H4 (cell line): ENCODE results near the gene SPOCD1. TPM values are rescaled to one million over a fixed set of nuclear protein-coding genes. Genes with fewer than 3 reads are reported as not detected.
"Not testable (repeated sequence)": the region's sequence is repeated elsewhere in the genome, so short reads cannot be mapped to it uniquely, and the experiment has no call there.

Experiments
- DNase-seq: peaks from one replicate; pipeline ENCODE4 v3.0.0-alpha.2; 2015; ENCODE audit warnings: low spot score
- total RNA-seq: library from RNA; depleted of rRNA; stranded (reverse); fragments of >200 nt; shearing (Covaris generic); gene quantifications from 2 replicates; pipeline ENCODE4 v1.2.3, GENCODE V29; 2014

Gene SPOCD1
- total RNA-seq, 1 experiment from 2014 or later = 3.6 TPM

- DNase-seq = no peak
These were observed 13.3 kb upstream of the SPOCD1 start for GRCh38 chr1:31828926-31829690.

- no peak for DNase-seq
These were observed 12.5 kb upstream of the SPOCD1 start for GRCh38 chr1:31828341-31828740.

GRCh38 chr1:31823780-31824179 is 8.0 kb upstream of the SPOCD1 start:
- no peak for DNase-seq

- no peak for DNase-seq
These were observed 6.9 kb upstream of the SPOCD1 start for GRCh38 chr1:31822766-31823165.

GRCh38 chr1:31820196-31820595 is 4.4 kb upstream of the SPOCD1 start:
- DNase-seq = not testable (repeated sequence)

- no peak for DNase-seq
These were observed 2.4 kb upstream of the SPOCD1 start for GRCh38 chr1:31818206-31818605.

GRCh38 chr1:31816947-31817346 is 1.1 kb upstream of the SPOCD1 start:
- not testable (repeated sequence) for DNase-seq

- not testable (repeated sequence) for DNase-seq
These were observed 679 bp upstream of the SPOCD1 start for GRCh38 chr1:31816501-31816900.

- DNase-seq = no peak
These were observed 546 bp downstream of the SPOCD1 start for GRCh38 chr1:31815307-31815645.

GRCh38 chr1:31814631-31815306 is 1.1 kb downstream of the SPOCD1 start:
- DNase-seq = no peak

GRCh38 chr1:31814041-31814511 is 1.7 kb downstream of the SPOCD1 start:
- no peak for DNase-seq

- DNase-seq = no peak
These were observed 3.5 kb downstream of the SPOCD1 start for GRCh38 chr1:31812158-31812829.

GRCh38 chr1:31811605-31812004 is 4.2 kb downstream of the SPOCD1 start:
- DNase-seq = no peak

GRCh38 chr1:31809698-31810097 is 6.1 kb downstream of the SPOCD1 start:
- no peak for DNase-seq

GRCh38 chr1:31807273-31808048 is 8.4 kb downstream of the SPOCD1 start:
- no peak for DNase-seq

- no peak for DNase-seq
These were observed 10.5 kb downstream of the SPOCD1 start for GRCh38 chr1:31805318-31805717.

- no peak for DNase-seq
These were observed 11.7 kb downstream of the SPOCD1 start for GRCh38 chr1:31804098-31804497.

- no peak for DNase-seq
These were observed 12.2 kb downstream of the SPOCD1 start for GRCh38 chr1:31803610-31804009.

- no peak for DNase-seq
These were observed 13.4 kb downstream of the SPOCD1 start for GRCh38 chr1:31802190-31803150.

GRCh38 chr1:31801458-31801857 is 14.4 kb downstream of the SPOCD1 start:
- DNase-seq = no peak

- no peak for DNase-seq
These were observed 15.2 kb downstream of the SPOCD1 start for GRCh38 chr1:31800674-31800967.
